Mucosa of descending colon (tissue), 3 donors: Measurements from ENCODE around the gene CASP10. TPM values are rescaled to one million over a fixed set of nuclear protein-coding genes. Genes with fewer than 3 reads are reported as not detected.

Experiments
- ATAC-seq: fragments of 200-7000 bp; cut with Tn5 transposase; one replicate; pipeline ENCODE4 v1.9.1; 2020; ENCODE audit warnings: mild to moderate bottlenecking, moderate library complexity
- DNase-seq, 3 donors: peaks; one replicate each; pipeline ENCODE4 v3.0.0-alpha.2; 2020
- H3K36me3 ChIP-seq: fragments of 200-600 bp; one replicate; pipeline ENCODE4 v1.8.0; 2021; ENCODE audit warnings: low read depth, mild to moderate bottlenecking
- H3K4me1 ChIP-seq: fragments of 200-600 bp; one replicate; pipeline ENCODE4 v1.8.0; 2021; ENCODE audit warnings: low read depth, mild to moderate bottlenecking
- H3K4me3 ChIP-seq: fragments of 200-600 bp; one replicate; pipeline ENCODE4 v1.8.0; 2021; ENCODE audit warnings: mild to moderate bottlenecking
- H3K9me3 ChIP-seq: fragments of 200-600 bp; one replicate; pipeline ENCODE4 v1.8.0; 2021; ENCODE audit warnings: mild to moderate bottlenecking
- CTCF ChIP-seq: fragments of 200-600 bp; IDR thresholded peaks from one replicate; pipeline ENCODE4 v1.8.0; 2022; ENCODE audit warnings: antibody characterized with exemption, mild to moderate bottlenecking
- intact Hi-C, 2 donors: fragments of 100-400 bp; cut with DNase I in 1 of 2; cut with micrococcal nuclease in 1 of 2; formaldehyde crosslinking; loops; one replicate each; pipeline versions ENCODE4 v1.11.0 to v1.11.1; 2022; cut with DNase I, micrococcal nuclease
- total RNA-seq, 3 donors: library from RNA; stranded (reverse); fragmentation: NEBNext Ultra II Directional in 2 of 3; extraction: Animal tissue kit (Norgen Biotek cat#: 25700) in 2 of 3; gene quantifications; one replicate each; pipeline versions ENCODE4 v1.2.1 to v1.2.4, GENCODE V29; 2021 to 2023
- donor health status: DM: no; HTN: no; CAD: no; lungs with moderate emphysema.
- donor health status: DM: no; HTN: no; CAD: no.
- donor health status: DM: no; HTN: yes; CAD: no.

The CASP10 gene
- total RNA-seq, 3 donors from 2014 or later, result 38.6 to 66.1 (median 58.5) TPM

GRCh38 chr2:201154615-201155399, 28.1 kb upstream of the CASP10 start:
- Histone ChIP-seq H3K4me1 (peaks cover 28% of the 10 kb centered on the region), H3K36me3 (no peaks in the 10 kb centered on the region), H3K4me3 (no peak overlapping the region), H3K9me3 (no peaks in the 10 kb centered on the region)
- ATAC-seq (no peak), DNase-seq (no peak)
- TF ChIP-seq CTCF, result no peak
- intact Hi-C loops, result no loop called here

- intact Hi-C loops, result no loop called here
- H3K4me1 ChIP-seq, result peaks cover 18% of the 10 kb centered on the region
These were observed 26.9 kb upstream of the CASP10 start for GRCh38 chr2:201156036-201156435.

GRCh38 chr2:201156640-201157039, 26.3 kb upstream of the CASP10 start:
- intact Hi-C loops, result no loop called here
- H3K4me3 ChIP-seq, result no peak overlapping the region
- no peak for TF ChIP-seq CTCF
- ATAC-seq, result no peak
- H3K36me3 ChIP-seq, result no peaks in the 10 kb centered on the region
- H3K4me1 ChIP-seq, result peaks cover 12% of the 10 kb centered on the region
- DNase-seq, result no peak
- no peaks in the 10 kb centered on the region for H3K9me3 ChIP-seq

More at GRCh38 chr2:201156036-201156435, 26.9 kb upstream of the CASP10 start:
- no peak for TF ChIP-seq CTCF
- Histone ChIP-seq H3K36me3 (no peaks in the 10 kb centered on the region), H3K4me3 (no peak overlapping the region), H3K9me3 (no peaks in the 10 kb centered on the region)
- ATAC-seq (no peak), DNase-seq (no peak)

GRCh38 chr2:201157694-201158093, 25.2 kb upstream of the CASP10 start:
- peaks cover 3% of the 10 kb centered on the region for H3K36me3 ChIP-seq
- ATAC-seq (peak; percentile 88), DNase-seq (peak in 1 of 3 donors; percentile 53)
- TF ChIP-seq CTCF, result no peak
- no peaks in the 10 kb centered on the region for H3K9me3 ChIP-seq
- peaks cover 8% of the 10 kb centered on the region for H3K4me1 ChIP-seq
- intact Hi-C loops, result no loop called here
- no peak overlapping the region for H3K4me3 ChIP-seq

GRCh38 chr2:201158111-201158929, 24.6 kb upstream of the CASP10 start:
- no peaks in the 10 kb centered on the region for H3K9me3 ChIP-seq
- H3K4me3 ChIP-seq, result no peak overlapping the region
- H3K4me1 ChIP-seq, result peaks cover 8% of the 10 kb centered on the region
- peaks cover 3% of the 10 kb centered on the region for H3K36me3 ChIP-seq
- TF ChIP-seq CTCF, result peak; percentile 54
- DNase-seq, result peak; percentile 46 to 94 (median 77)
- peak; percentile 84 for ATAC-seq
- intact Hi-C loops, result no loop called here
